Measurements from ENCODE around the gene SCYGR3.

SCYGR3 gene

GRCh38 chr2:227654426-227654825, 39.8 kb upstream of the SCYGR3 start:
- H3K27me3 ChIP-seq: peaks cover 16% of the 10 kb centered on the region
- no peaks in the 10 kb centered on the region for H3K4me1 ChIP-seq (ENCODE audit: control insufficient read depth in 1 of 2, insufficient read depth in 1 of 2, low read depth in 1 of 2, low read length in 1 of 2)
- H3K4me3 ChIP-seq (ENCODE audit: low read depth in 1 of 2, low read length in 1 of 2): no peak overlapping the region
- TF ChIP-seq, protein P1, sequence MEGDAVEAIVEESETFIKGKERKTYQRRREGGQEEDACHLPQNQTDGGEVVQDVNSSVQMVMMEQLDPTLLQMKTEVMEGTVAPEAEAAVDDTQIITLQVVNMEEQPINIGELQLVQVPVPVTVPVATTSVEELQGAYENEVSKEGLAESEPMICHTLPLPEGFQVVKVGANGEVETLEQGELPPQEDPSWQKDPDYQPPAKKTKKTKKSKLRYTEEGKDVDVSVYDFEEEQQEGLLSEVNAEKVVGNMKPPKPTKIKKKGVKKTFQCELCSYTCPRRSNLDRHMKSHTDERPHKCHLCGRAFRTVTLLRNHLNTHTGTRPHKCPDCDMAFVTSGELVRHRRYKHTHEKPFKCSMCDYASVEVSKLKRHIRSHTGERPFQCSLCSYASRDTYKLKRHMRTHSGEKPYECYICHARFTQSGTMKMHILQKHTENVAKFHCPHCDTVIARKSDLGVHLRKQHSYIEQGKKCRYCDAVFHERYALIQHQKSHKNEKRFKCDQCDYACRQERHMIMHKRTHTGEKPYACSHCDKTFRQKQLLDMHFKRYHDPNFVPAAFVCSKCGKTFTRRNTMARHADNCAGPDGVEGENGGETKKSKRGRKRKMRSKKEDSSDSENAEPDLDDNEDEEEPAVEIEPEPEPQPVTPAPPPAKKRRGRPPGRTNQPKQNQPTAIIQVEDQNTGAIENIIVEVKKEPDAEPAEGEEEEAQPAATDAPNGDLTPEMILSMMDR (IDR thresholded peaks at IDR 0.05): no peak
- no peak overlapping the region for H3K27ac ChIP-seq
- H3K9me3 ChIP-seq: no peaks in the 10 kb centered on the region
- H3K36me3 ChIP-seq: no peaks in the 10 kb centered on the region

GRCh38 chr2:227653419-227653818, 38.8 kb upstream of the SCYGR3 start:
- H3K4me1 ChIP-seq (ENCODE audit: control insufficient read depth in 1 of 2, insufficient read depth in 1 of 2, low read depth in 1 of 2, low read length in 1 of 2): no peaks in the 10 kb centered on the region
- H3K4me3 ChIP-seq (ENCODE audit: low read depth in 1 of 2, low read length in 1 of 2): no peak overlapping the region
- no peaks in the 10 kb centered on the region for H3K9me3 ChIP-seq
- no peak overlapping the region for H3K27ac ChIP-seq
- no peaks in the 10 kb centered on the region for H3K36me3 ChIP-seq
- peaks cover 16% of the 10 kb centered on the region for H3K27me3 ChIP-seq
- TF ChIP-seq, protein P1 (IDR thresholded peaks at IDR 0.05): no peak

DNA sequence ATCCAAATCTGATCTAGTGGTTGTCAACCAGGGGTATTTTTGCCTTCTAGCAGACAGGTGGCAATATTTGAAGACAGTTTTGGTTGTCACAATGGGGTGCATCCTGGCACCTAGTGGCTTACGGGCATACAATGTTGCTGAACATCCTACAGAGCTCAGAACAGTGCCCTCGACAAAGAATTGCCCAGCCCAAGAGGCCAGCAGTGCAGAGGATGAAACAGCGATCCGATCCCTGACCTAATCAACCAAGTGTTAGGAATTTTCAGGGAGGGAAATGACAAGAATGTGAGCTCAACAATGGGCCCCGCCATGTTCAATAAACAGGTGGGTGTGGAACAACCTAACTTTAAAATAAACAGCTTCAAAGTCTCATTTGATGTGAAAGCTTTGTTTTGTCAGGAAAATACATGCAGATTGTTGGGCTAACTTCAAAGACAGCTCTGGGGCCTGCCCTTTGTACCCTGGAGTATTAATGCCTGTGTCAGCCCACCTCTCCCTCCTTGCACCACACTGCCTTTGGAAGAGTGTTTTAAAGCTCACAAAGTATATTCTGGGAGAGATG, 29.4 kb upstream of the SCYGR3 start:
- H3K4me3 ChIP-seq (ENCODE audit: low read depth in 1 of 2, low read length in 1 of 2): no peak overlapping the region
- TF ChIP-seq, protein P1 (IDR thresholded peaks at IDR 0.05): no peak
- H3K27me3 ChIP-seq: no peaks in the 10 kb centered on the region
- H3K27ac ChIP-seq: no peak overlapping the region
- H3K4me1 ChIP-seq (ENCODE audit: control insufficient read depth in 1 of 2, insufficient read depth in 1 of 2, low read depth in 1 of 2, low read length in 1 of 2): no peaks in the 10 kb centered on the region
- H3K36me3 ChIP-seq: no peaks in the 10 kb centered on the region
- H3K9me3 ChIP-seq: no peaks in the 10 kb centered on the region

- no peaks in the 10 kb centered on the region for H3K27me3 ChIP-seq
- H3K27ac ChIP-seq: no peak overlapping the region
- no peaks in the 10 kb centered on the region for H3K4me1 ChIP-seq (ENCODE audit: control insufficient read depth in 1 of 2, insufficient read depth in 1 of 2, low read depth in 1 of 2, low read length in 1 of 2)
- no peak overlapping the region for H3K4me3 ChIP-seq (ENCODE audit: low read depth in 1 of 2, low read length in 1 of 2)
- TF ChIP-seq, protein P1 (IDR thresholded peaks at IDR 0.05): no peak
- H3K36me3 ChIP-seq: no peaks in the 10 kb centered on the region
- no peaks in the 10 kb centered on the region for H3K9me3 ChIP-seq
Observed at GRCh38 chr2:227642656-227643055, 28.0 kb upstream of the SCYGR3 start.

- TF ChIP-seq, protein P1 (IDR thresholded peaks at IDR 0.05): no peak
- H3K36me3 ChIP-seq: no peaks in the 10 kb centered on the region
- H3K4me1 ChIP-seq (ENCODE audit: control insufficient read depth in 1 of 2, insufficient read depth in 1 of 2, low read depth in 1 of 2, low read length in 1 of 2): no peaks in the 10 kb centered on the region
- H3K27me3 ChIP-seq: peaks cover 30% of the 10 kb centered on the region
- H3K4me3 ChIP-seq (ENCODE audit: low read depth in 1 of 2, low read length in 1 of 2): no peak overlapping the region
- no peak overlapping the region for H3K27ac ChIP-seq
- H3K9me3 ChIP-seq: no peaks in the 10 kb centered on the region
Observed at GRCh38 chr2:227634201-227634600, 19.6 kb upstream of the SCYGR3 start.

DNA sequence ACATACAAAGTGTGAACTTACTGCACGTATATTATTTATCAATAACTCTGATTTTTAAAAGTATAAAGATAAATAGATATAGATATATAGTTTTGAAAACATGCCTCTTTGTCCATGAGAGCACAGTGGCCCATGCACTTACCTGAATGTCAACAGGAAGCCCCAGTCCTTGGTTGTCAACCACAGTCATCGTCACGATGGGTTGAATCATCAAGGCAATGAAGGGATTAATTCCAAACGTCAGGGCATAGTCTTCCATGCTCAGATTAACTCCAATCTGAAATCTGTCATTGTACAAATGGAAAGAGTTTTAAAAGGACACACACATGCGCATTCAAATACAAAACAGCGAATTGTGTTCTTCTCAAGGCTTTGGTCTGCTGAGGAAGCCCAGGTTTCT, 18.2 kb upstream of the SCYGR3 start:
- no peaks in the 10 kb centered on the region for H3K9me3 ChIP-seq
- peaks cover 41% of the 10 kb centered on the region for H3K27me3 ChIP-seq
- no peaks in the 10 kb centered on the region for H3K36me3 ChIP-seq
- H3K4me3 ChIP-seq (ENCODE audit: low read depth in 1 of 2, low read length in 1 of 2): no peak overlapping the region
- H3K4me1 ChIP-seq (ENCODE audit: control insufficient read depth in 1 of 2, insufficient read depth in 1 of 2, low read depth in 1 of 2, low read length in 1 of 2): no peaks in the 10 kb centered on the region
- H3K27ac ChIP-seq: no peak overlapping the region
- TF ChIP-seq, protein P1 (IDR thresholded peaks at IDR 0.05): no peak
